Testis (tissue), 3 donors: ENCODE measurements around the gene TMEM141. TPM values are rescaled to one million over a fixed set of nuclear protein-coding genes. Genes with fewer than 3 reads are reported as not detected.
"Not testable (repeated sequence)": the region's sequence is repeated elsewhere in the genome, so short reads cannot be mapped to it uniquely, and the experiment has no call there.

ENCODE experiments used
- DNase-seq: peaks from one replicate; pipeline ENCODE4 v3.0.0-alpha.2; 2019
- H3K27ac ChIP-seq, 2 donors: fragments of 200-600 bp; sonication (generic); one replicate each; pipeline ENCODE4 v1.5.1; 2019
- H3K27me3 ChIP-seq: fragments of 200-600 bp; sonication (generic); one replicate; pipeline ENCODE4 v1.5.1; 2019
- H3K36me3 ChIP-seq: fragments of 200-600 bp; sonication (generic); one replicate; pipeline ENCODE4 v1.5.1; 2017; ENCODE audit warnings: low read depth; ENCODE audit errors: missing control alignments
- H3K4me1 ChIP-seq: fragments of 200-600 bp; sonication (generic); one replicate; pipeline ENCODE4 v1.5.1; 2019
- H3K4me3 ChIP-seq, 2 donors: fragments of 200-600 bp; sonication (generic); one replicate each; pipeline ENCODE4 v1.5.1; 2017 to 2019
- H3K9me3 ChIP-seq: fragments of 200-600 bp; sonication (generic); one replicate; pipeline ENCODE4 v1.5.1; 2017
- POLR2A ChIP-seq: fragments of 450-650 bp; IDR thresholded peaks from one replicate; pipeline ENCODE4 v1.6.1; 2017; ENCODE audit warnings: antibody characterized with exemption, mild to moderate bottlenecking, moderate library complexity
- WGBS, 2 donors: methylation state at CpG; one replicate each; pipeline ENCODE4 v1.1.5; 2018; 5-methylcytosine and 5-hydroxymethylcytosine counted together
- intact Hi-C: fragments of 100-400 bp; cut with DNase I; formaldehyde crosslinking; loops from one replicate; pipeline ENCODE4 v1.15.1; 2023; ENCODE audit warnings: low total_unique reads
- polyA plus RNA-seq: library from polyadenylated mRNA; stranded (reverse); fragments of 350-450 nt; fragmentation: Illumina TruSeq; extraction: RNeasy Lipid Tissue Mini Kit (QIAGEN cat#74804); gene quantifications from one replicate; pipeline ENCODE4 v1.2.3, GENCODE V29; 2014; ENCODE audit warnings: low read depth, low replicate concordance; ENCODE audit not compliant: insufficient read depth
- total RNA-seq, 2 donors: library from RNA; depleted of rRNA; stranded (reverse); fragments of >200 nt; gene quantifications; one replicate each; pipeline ENCODE4 v1.2.3, GENCODE V29; 2016
- TF ChIP-seq, protein P1 (sequence below), 3 experiments: fragments of 450-650 bp in 2 of 3; fragments of 200-600 bp in 1 of 3; sonication (generic) in 1 of 3; IDR thresholded peaks; one replicate each; pipeline ENCODE4 v1.5.1; 2016 to 2019; ENCODE audit warnings: antibody characterized with exemption in 3 of 3, mild to moderate bottlenecking in 2 of 3, moderate library complexity in 1 of 3

TMEM141 gene
- total and polyA plus RNA-seq, 3 donors from 2014 or later, result 80.4 to 127 (median 108) TPM

DNA sequence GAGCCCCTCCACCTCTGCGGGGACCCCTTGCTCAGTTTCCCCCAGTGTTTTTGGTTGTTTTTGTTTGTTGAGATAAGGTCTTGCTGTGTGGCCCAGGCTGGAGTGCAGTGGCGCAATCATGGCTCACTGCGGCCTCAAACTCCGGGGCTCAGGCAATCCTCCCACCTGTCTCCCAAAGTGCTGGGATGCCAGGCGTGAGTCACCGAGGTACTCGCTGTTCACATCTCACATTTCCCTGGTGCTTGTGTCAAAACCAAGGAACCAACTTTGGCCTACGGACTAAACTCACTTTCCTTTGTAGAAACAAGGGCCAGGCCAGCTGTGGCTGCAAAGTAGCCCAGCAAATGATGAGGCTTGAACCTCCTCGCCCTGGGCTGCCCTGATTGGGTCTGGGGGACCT is 41.4 kb downstream of the TMEM141 start:
- DNase-seq, result no peak
- H3K27ac ChIP-seq, result no peak overlapping the region
- intact Hi-C loops, result loop anchor here (10.0 kb wide), 1 partner anchor 202 kb away; the partner anchor contains the start of gene FUT7
- H3K4me3 ChIP-seq, result no peak overlapping the region
- no peaks in the 10 kb centered on the region for H3K36me3 ChIP-seq
- H3K9me3 ChIP-seq, result no peaks in the 10 kb centered on the region
- no peak for TF ChIP-seq POLR2A
- TF ChIP-seq, protein P1, sequence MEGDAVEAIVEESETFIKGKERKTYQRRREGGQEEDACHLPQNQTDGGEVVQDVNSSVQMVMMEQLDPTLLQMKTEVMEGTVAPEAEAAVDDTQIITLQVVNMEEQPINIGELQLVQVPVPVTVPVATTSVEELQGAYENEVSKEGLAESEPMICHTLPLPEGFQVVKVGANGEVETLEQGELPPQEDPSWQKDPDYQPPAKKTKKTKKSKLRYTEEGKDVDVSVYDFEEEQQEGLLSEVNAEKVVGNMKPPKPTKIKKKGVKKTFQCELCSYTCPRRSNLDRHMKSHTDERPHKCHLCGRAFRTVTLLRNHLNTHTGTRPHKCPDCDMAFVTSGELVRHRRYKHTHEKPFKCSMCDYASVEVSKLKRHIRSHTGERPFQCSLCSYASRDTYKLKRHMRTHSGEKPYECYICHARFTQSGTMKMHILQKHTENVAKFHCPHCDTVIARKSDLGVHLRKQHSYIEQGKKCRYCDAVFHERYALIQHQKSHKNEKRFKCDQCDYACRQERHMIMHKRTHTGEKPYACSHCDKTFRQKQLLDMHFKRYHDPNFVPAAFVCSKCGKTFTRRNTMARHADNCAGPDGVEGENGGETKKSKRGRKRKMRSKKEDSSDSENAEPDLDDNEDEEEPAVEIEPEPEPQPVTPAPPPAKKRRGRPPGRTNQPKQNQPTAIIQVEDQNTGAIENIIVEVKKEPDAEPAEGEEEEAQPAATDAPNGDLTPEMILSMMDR (IDR thresholded peaks at IDR 0.05), result no peak
- 86 to 88% methylated on average over 1 to 9 of the region's 9 CpGs for WGBS, 2 donors
- no peaks in the 10 kb centered on the region for H3K4me1 ChIP-seq
- H3K27me3 ChIP-seq, result no peaks in the 10 kb centered on the region

DNA sequence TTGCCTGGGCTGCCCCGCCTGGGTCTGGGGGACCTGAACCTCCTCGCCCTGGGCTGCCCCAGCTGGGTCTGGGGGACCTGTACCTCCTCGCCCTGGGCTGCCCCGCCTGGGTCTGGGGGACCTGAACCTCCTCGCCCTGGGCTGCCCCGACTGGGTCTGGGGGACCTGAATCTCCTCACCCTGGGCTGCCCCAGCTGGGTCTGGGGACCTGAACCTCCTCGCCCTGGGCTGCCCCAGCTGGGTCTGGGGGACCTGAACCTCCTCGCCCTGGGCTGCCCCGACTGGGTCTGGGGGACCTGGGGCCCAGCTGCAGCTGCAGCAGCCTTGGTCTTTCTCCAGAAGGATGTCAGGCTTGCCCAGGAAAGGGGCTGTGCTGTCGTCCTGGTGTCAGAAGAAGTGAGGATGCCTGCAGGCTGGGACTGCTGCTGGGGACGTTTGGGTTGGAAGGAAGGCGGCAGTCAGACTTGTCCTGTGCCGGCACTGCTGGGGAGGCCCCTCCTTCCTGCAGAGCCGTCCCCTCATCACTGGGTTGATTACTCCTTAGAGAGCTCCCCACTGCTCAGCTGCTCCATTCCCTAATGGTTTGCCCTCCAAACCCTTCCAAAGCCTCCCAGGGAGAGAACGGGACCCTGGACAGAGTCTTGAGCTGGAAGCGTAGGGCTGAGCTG is 42.4 kb downstream of the TMEM141 start:
- intact Hi-C loops, result loop anchor here (10.0 kb wide), 1 partner anchor 201 kb away; the partner anchor contains the start of gene FUT7
- H3K27me3 ChIP-seq, H3K27ac ChIP-seq, H3K4me3 ChIP-seq, H3K9me3 ChIP-seq, H3K4me1 ChIP-seq, H3K36me3 ChIP-seq, DNase-seq: not testable (repeated sequence)
- 88 to 95% methylated on average over 4 to 16 of the region's 16 CpGs for WGBS, 2 donors

DNA sequence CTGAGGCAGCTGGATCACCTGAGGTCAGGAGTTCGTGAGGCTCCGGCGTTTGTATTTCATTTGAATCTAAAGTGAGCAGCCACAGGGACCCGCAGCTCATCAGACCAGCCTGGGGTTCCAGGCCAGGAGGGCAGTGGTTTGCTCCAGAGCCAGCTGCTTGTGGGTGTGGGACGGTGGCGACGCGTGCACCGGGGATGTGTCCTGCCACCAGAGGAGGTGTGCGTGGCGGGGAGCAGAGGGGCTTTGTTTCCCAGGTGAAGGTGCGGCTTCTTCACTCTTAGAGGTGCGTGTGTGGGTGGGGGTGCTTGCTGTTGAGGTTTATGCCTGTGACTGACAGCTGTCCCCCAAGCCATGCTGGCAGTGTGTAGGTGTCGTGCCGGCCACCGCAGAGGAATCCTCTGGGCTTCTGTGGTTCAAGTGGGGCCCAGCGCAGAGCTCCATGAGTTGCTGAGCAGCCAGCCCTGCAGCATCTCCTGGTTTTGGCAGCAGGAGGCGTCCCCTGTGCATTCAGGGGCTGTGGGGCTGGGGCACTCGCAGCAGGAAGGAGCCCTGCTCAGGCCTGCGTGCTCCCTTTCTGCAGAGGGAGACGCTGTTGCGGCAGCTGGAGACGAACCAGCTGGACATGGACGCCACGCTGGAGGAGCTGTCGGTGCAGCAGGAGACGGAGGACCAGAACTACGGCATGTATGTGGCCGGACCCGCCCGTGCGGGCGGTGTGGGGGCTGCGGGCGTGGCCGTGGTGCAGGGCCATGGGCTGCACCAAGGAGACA is 44.2 kb downstream of the TMEM141 start:
- H3K27me3 ChIP-seq, result no peaks in the 10 kb centered on the region
- TF ChIP-seq POLR2A, result no peak
- TF ChIP-seq, protein P1 (IDR thresholded peaks at IDR 0.05), result no peak
- DNase-seq, result no peak
- H3K36me3 ChIP-seq, result no peaks in the 10 kb centered on the region
- intact Hi-C loops, result loop anchor here (10.0 kb wide), 1 partner anchor 199 kb away; the partner anchor contains the start of gene FUT7
- no peak overlapping the region for H3K4me3 ChIP-seq
- no peak overlapping the region for H3K27ac ChIP-seq
- H3K4me1 ChIP-seq, result peaks cover 5% of the 10 kb centered on the region
- no peaks in the 10 kb centered on the region for H3K9me3 ChIP-seq
- 95 to 96% methylated on average over 26 to 33 of the region's 36 CpGs for WGBS, 2 donors

DNA sequence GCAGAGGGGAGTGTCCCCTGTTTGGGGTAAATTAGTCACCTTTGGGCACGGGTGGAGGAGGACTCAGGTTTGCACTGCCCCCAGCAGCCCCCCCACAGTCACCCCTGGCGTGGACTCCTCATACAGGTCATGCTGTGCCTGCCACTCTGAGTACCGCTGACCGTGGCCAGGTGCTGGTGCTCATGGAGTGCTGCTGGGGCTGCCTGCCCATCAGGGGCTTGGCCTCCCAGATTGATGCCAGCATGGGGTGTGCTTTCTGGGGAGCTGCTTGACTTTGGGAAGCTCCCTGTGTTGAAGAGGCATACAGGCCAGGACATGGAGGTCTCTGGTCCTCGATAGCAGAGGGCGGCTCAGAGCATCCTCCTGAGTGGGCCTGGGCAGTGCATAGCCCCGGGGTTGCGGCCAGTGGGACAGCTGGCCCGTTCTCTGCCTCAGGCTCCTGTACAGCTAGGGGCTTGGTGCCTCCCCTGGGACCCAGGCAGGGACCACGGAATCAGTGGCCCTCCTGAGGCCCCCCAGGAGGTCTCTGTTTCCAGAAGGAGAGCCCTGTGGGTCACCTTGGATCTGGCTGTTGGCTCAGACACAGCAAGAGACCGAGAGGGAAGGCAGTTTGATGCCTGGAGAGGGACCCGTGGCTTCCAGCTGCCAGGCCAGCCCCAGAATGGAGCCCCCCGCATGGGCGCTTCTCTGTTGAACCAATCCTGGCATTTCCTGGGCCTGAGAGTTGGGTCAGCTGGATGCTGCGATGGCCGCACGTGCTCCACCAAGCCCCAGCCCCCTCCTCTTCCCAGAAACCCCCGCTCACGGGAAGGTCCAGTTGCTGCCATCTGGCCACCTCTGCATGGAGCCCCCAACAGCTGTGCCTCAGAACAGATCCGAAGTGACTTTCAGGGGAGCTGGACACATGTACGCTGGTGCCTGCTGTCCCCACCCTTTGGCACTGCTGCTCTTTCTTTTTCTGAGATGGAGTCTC is 45.1 kb downstream of the TMEM141 start:
- no peak for DNase-seq
- WGBS, 2 donors, result 79 to 89% methylated on average over 6 to 21 of the region's 21 CpGs
- H3K27me3 ChIP-seq, result no peaks in the 10 kb centered on the region
- H3K36me3 ChIP-seq, result no peaks in the 10 kb centered on the region
- no peaks in the 10 kb centered on the region for H3K9me3 ChIP-seq
- H3K4me1 ChIP-seq, result peaks cover 11% of the 10 kb centered on the region
- no peak overlapping the region for H3K27ac ChIP-seq
- no peak for TF ChIP-seq POLR2A
- TF ChIP-seq, protein P1 (IDR thresholded peaks at IDR 0.05), result no peak
- no peak overlapping the region for H3K4me3 ChIP-seq
- intact Hi-C loops, result loop anchor here (10.0 kb wide), 1 partner anchor 199 kb away; the partner anchor contains the start of gene FUT7
